Measurements from ENCODE around the gene POR.

POR gene

GRCh38 chr7:75946207-75946855 lies 31.4 kb downstream of the POR start:
- DNase-seq, result no peak
- H3K36me3 Mint-ChIP-seq (ENCODE audit: low read depth), result peaks cover 12% of the 10 kb centered on the region
- no peaks in the 10 kb centered on the region for H3K9me3 Mint-ChIP-seq
- no peak overlapping the region for H3K4me3 Mint-ChIP-seq
- no peak overlapping the region for H3K27ac Mint-ChIP-seq
- no peaks in the 10 kb centered on the region for H3K27me3 Mint-ChIP-seq
- peaks cover 28% of the 10 kb centered on the region for H3K4me1 Mint-ChIP-seq (ENCODE audit: low read depth)

GRCh38 chr7:75948179-75948578 lies 33.2 kb downstream of the POR start:
- Mint-ChIP-seq H3K4me1 (ENCODE audit: low read depth) (peaks cover 28% of the 10 kb centered on the region), H3K36me3 (ENCODE audit: low read depth) (peaks cover 12% of the 10 kb centered on the region), H3K27ac (no peak overlapping the region), H3K27me3 (no peaks in the 10 kb centered on the region), H3K9me3 (no peaks in the 10 kb centered on the region), H3K4me3 (no peak overlapping the region)
- DNase-seq, result no peak

- H3K9me3 Mint-ChIP-seq, result no peaks in the 10 kb centered on the region
- no peak overlapping the region for H3K4me3 Mint-ChIP-seq
- no peak overlapping the region for H3K27ac Mint-ChIP-seq
- no peaks in the 10 kb centered on the region for H3K27me3 Mint-ChIP-seq
- peaks cover 23% of the 10 kb centered on the region for H3K36me3 Mint-ChIP-seq (ENCODE audit: low read depth)
- peaks cover 15% of the 10 kb centered on the region for H3K4me1 Mint-ChIP-seq (ENCODE audit: low read depth)
- DNase-seq, result no peak
These were observed 35.2 kb downstream of the POR start for GRCh38 chr7:75950111-75950681.

- Mint-ChIP-seq H3K4me3 (no peak overlapping the region), H3K27me3 (no peaks in the 10 kb centered on the region), H3K4me1 (ENCODE audit: low read depth) (peaks cover 6% of the 10 kb centered on the region), H3K27ac (no peak overlapping the region), H3K9me3 (no peaks in the 10 kb centered on the region), H3K36me3 (ENCODE audit: low read depth) (peaks cover 36% of the 10 kb centered on the region)
- DNase-seq, result no peak
These were observed 36.6 kb downstream of the POR start for GRCh38 chr7:75951506-75951905.

GRCh38 chr7:75953431-75953830 lies 38.5 kb downstream of the POR start:
- DNase-seq, result no peak
- H3K36me3 Mint-ChIP-seq (ENCODE audit: low read depth), result peaks cover 43% of the 10 kb centered on the region
- no peak overlapping the region for H3K4me3 Mint-ChIP-seq
- peaks cover 2% of the 10 kb centered on the region for H3K4me1 Mint-ChIP-seq (ENCODE audit: low read depth)
- H3K27ac Mint-ChIP-seq, result no peak overlapping the region
- H3K27me3 Mint-ChIP-seq, result no peaks in the 10 kb centered on the region
- H3K9me3 Mint-ChIP-seq, result no peaks in the 10 kb centered on the region

- Mint-ChIP-seq H3K27ac (no peak overlapping the region), H3K27me3 (no peaks in the 10 kb centered on the region), H3K9me3 (no peaks in the 10 kb centered on the region), H3K4me1 (ENCODE audit: low read depth) (no peaks in the 10 kb centered on the region), H3K4me3 (no peak overlapping the region), H3K36me3 (ENCODE audit: low read depth) (peaks cover 47% of the 10 kb centered on the region)
- DNase-seq, result no peak
These were observed 39.0 kb downstream of the POR start for GRCh38 chr7:75953931-75954330.

- H3K9me3 Mint-ChIP-seq, result no peaks in the 10 kb centered on the region
- H3K4me3 Mint-ChIP-seq, result no peak overlapping the region
- H3K36me3 Mint-ChIP-seq (ENCODE audit: low read depth), result peaks cover 50% of the 10 kb centered on the region
- DNase-seq, result no peak
- no peaks in the 10 kb centered on the region for H3K4me1 Mint-ChIP-seq (ENCODE audit: low read depth)
- H3K27ac Mint-ChIP-seq, result no peak overlapping the region
- H3K27me3 Mint-ChIP-seq, result no peaks in the 10 kb centered on the region
These were observed 40.5 kb downstream of the POR start for GRCh38 chr7:75955331-75955955.

GRCh38 chr7:75957021-75957736 lies 42.2 kb downstream of the POR start:
- Mint-ChIP-seq H3K4me1 (ENCODE audit: low read depth) (no peaks in the 10 kb centered on the region), H3K9me3 (no peaks in the 10 kb centered on the region), H3K27ac (no peak overlapping the region), H3K4me3 (no peak overlapping the region), H3K27me3 (no peaks in the 10 kb centered on the region), H3K36me3 (ENCODE audit: low read depth) (peaks cover 59% of the 10 kb centered on the region)
- no peak for DNase-seq

- Mint-ChIP-seq H3K36me3 (ENCODE audit: low read depth) (peaks cover 59% of the 10 kb centered on the region), H3K9me3 (no peaks in the 10 kb centered on the region)
These were observed 44.0 kb downstream of the POR start for GRCh38 chr7:75958802-75959543.

GRCh38 chr7:75960372-75960771 lies 45.4 kb downstream of the POR start:
- Mint-ChIP-seq H3K4me3 (no peak overlapping the region), H3K4me1 (ENCODE audit: low read depth) (no peaks in the 10 kb centered on the region), H3K27ac (no peak overlapping the region), H3K27me3 (no peaks in the 10 kb centered on the region), H3K9me3 (no peaks in the 10 kb centered on the region), H3K36me3 (ENCODE audit: low read depth) (peaks cover 55% of the 10 kb centered on the region)
- DNase-seq, result no peak

More at GRCh38 chr7:75958802-75959543, 44.0 kb downstream of the POR start:
- H3K4me1 Mint-ChIP-seq (ENCODE audit: low read depth), result no peaks in the 10 kb centered on the region
- H3K4me3 Mint-ChIP-seq, result no peak overlapping the region
- no peaks in the 10 kb centered on the region for H3K27me3 Mint-ChIP-seq
- no peak for DNase-seq
- H3K27ac Mint-ChIP-seq, result no peak overlapping the region

GRCh38 chr7:75961218-75961617 lies 46.3 kb downstream of the POR start:
- no peak overlapping the region for H3K27ac Mint-ChIP-seq
- H3K4me1 Mint-ChIP-seq (ENCODE audit: low read depth), result no peaks in the 10 kb centered on the region
- peaks cover 52% of the 10 kb centered on the region for H3K36me3 Mint-ChIP-seq (ENCODE audit: low read depth)
- H3K9me3 Mint-ChIP-seq, result no peaks in the 10 kb centered on the region
- no peaks in the 10 kb centered on the region for H3K27me3 Mint-ChIP-seq
- no peak for DNase-seq
- no peak overlapping the region for H3K4me3 Mint-ChIP-seq

GRCh38 chr7:75962607-75963380 lies 47.8 kb downstream of the POR start:
- DNase-seq, result no peak

GRCh38 chr7:75963381-75963995 lies 48.5 kb downstream of the POR start:
- DNase-seq, result no peak
- Mint-ChIP-seq H3K27me3 (no peaks in the 10 kb centered on the region), H3K27ac (no peak overlapping the region), H3K4me1 (ENCODE audit: low read depth) (no peaks in the 10 kb centered on the region), H3K9me3 (no peaks in the 10 kb centered on the region), H3K4me3 (no peak overlapping the region), H3K36me3 (ENCODE audit: low read depth) (peaks cover 42% of the 10 kb centered on the region)

More at GRCh38 chr7:75962607-75963380, 47.8 kb downstream of the POR start:
- Mint-ChIP-seq H3K4me1 (ENCODE audit: low read depth) (no peaks in the 10 kb centered on the region), H3K27ac (no peak overlapping the region), H3K36me3 (ENCODE audit: low read depth) (peaks cover 47% of the 10 kb centered on the region), H3K4me3 (no peak overlapping the region), H3K27me3 (no peaks in the 10 kb centered on the region), H3K9me3 (no peaks in the 10 kb centered on the region)

Measured in activated T-cell treated with anti-CD3 and anti-CD28 coated beads, Interleukin-2, amount 50 U/mL, for 24 hours (primary cell).